HepG2 (cell line): ENCODE results near the gene STAT4.

ENCODE experiments used
- ARID3A ChIP-seq: IDR thresholded peaks from 2 replicates; pipeline ENCODE4 v1.6.1; 2012; ENCODE audit warnings: low read depth, low read length, improper control_type of control experiment
- CTCF ChIP-seq: sonication (generic); formaldehyde crosslinking; IDR thresholded peaks from 2 replicates; pipeline ENCODE4 v1.5.0; 2020; ENCODE audit warnings: mild to moderate bottlenecking, missing genetic modification reagents, moderate library complexity
- E2F1 ChIP-seq: sonication (generic); formaldehyde crosslinking; IDR thresholded peaks from 2 replicates; pipeline ENCODE4 v1.5.0; 2020; ENCODE audit warnings: missing genetic modification reagents
- FOXA1 ChIP-seq, 2 experiments: fragments of 450-650 bp in 1 of 2; sonication (generic) in 1 of 2; formaldehyde crosslinking in 1 of 2; IDR thresholded peaks; 2 replicates each; pipeline versions ENCODE4 v1.4.0 to v1.6.1; 2016 to 2020; ENCODE audit warnings: missing genetic modification reagents in 1 of 2
- KDM1A ChIP-seq: IDR thresholded peaks from 2 replicates; pipeline ENCODE4 v1.6.1; 2016; ENCODE audit warnings: missing compliant biosample characterization
- NFYB ChIP-seq: sonication (generic); formaldehyde crosslinking; IDR thresholded peaks from 2 replicates; pipeline ENCODE4 v1.4.0; 2020; ENCODE audit warnings: missing genetic modification reagents
- NR1H2 ChIP-seq: sonication (generic); formaldehyde crosslinking; IDR thresholded peaks from 2 replicates; pipeline ENCODE4 v1.8.1; 2022; ENCODE audit warnings: low read depth, missing genetic modification reagents, borderline replicate concordance

- TF ChIP-seq KDM1A (CRISPR knock-in tag): no peak
- no peak for TF ChIP-seq CTCF (CRISPR knock-in tag)
- no peak for TF ChIP-seq FOXA1 (IDR thresholded peaks at IDR 0.05)
- TF ChIP-seq FOXA1 (CRISPR knock-in tag; IDR thresholded peaks at IDR 0.05): no peak
- TF ChIP-seq NFYB (CRISPR knock-in tag): no peak
- TF ChIP-seq ARID3A: no peak
- TF ChIP-seq NR1H2 (CRISPR knock-in tag): no peak
- no peak for TF ChIP-seq E2F1
Observed at GRCh38 chr2:191167766-191168165, 17.0 kb upstream of the STAT4 start.
